SK-N-MC (cell line): ENCODE data around the gene RER1.

Experiments
- EZH2 ChIP-seq: fragments of 200-600 bp; sonication (generic); IDR thresholded peaks from one replicate; pipeline ENCODE4 v1.6.1; 2017; ENCODE audit warnings: antibody characterized with exemption
- POLR2AphosphoS5 ChIP-seq: IDR thresholded peaks from 2 replicates; pipeline ENCODE4 v1.6.1; 2012; ENCODE audit warnings: mild to moderate bottlenecking, low read depth, low read length, borderline replicate concordance

GRCh38 chr1:2381741-2382620 is 9.7 kb upstream of the RER1 start:
- 0 out of 2 replicates have a peak, but pooled peaks have one; percentile 16 for TF ChIP-seq POLR2AphosphoS5
- no peak for TF ChIP-seq EZH2
